Effector memory CD4-positive, alpha-beta T cell (primary cell): ENCODE measurements around the gene GALNT18.

Experiments used
- DNase-seq, 3 donors: peaks; one replicate each; pipeline ENCODE4 v3.0.0-alpha.2; 2020
- H3K27ac ChIP-seq: 2 replicates; pipeline ENCODE4 v1.7.0; 2013; ENCODE audit warnings: mild to moderate bottlenecking, low read length, moderate library complexity; ENCODE audit not compliant: insufficient read depth, poor library complexity, severe bottlenecking
- H3K27me3 ChIP-seq: replicated peaks from 2 replicates; pipeline ENCODE4 v1.7.0; 2013; ENCODE audit warnings: mild to moderate bottlenecking, low read length; ENCODE audit not compliant: insufficient read depth, control insufficient read depth, poor library complexity, severe bottlenecking
- H3K36me3 ChIP-seq: 2 replicates; pipeline ENCODE4 v1.7.0; 2013; ENCODE audit warnings: mild to moderate bottlenecking, low read length, moderate library complexity; ENCODE audit not compliant: control insufficient read depth, insufficient read depth
- H3K4me1 ChIP-seq: 2 replicates; pipeline ENCODE4 v1.7.0; 2013; ENCODE audit warnings: low read length, mild to moderate bottlenecking; ENCODE audit not compliant: control insufficient read depth, insufficient read depth, poor library complexity, severe bottlenecking
- H3K4me3 ChIP-seq: 2 replicates; pipeline ENCODE4 v1.7.0; 2013; ENCODE audit warnings: low read length, low read depth, mild to moderate bottlenecking; ENCODE audit not compliant: insufficient read depth, poor library complexity, severe bottlenecking
- H3K9me3 ChIP-seq: 2 replicates; pipeline ENCODE4 v1.7.0; 2013; ENCODE audit warnings: mild to moderate bottlenecking, low read length, moderate library complexity; ENCODE audit not compliant: control insufficient read depth

Gene GALNT18

DNA sequence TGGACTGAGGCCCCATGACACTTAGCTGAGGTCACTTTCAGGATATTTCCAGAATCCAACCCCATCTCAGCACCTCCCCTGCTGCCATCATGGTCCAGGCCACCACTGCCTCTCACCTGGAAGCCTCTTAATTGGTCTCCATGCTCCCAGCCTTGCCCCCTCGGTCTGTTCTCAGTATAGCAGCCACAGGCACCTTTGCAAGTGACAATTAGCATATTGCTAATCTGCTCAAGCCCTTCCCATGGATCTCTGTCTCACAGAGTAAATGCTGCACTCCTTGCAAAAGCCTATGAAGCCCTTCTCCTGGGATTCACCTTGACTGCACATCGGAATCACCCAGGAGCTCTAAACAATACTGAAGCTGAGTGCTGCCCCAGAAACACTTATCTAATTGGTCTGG is 175.2 kb downstream of the GALNT18 start:
- H3K4me3 ChIP-seq: no peak overlapping the region
- H3K27ac ChIP-seq: no peak overlapping the region
- no peaks in the 10 kb centered on the region for H3K9me3 ChIP-seq
- no peaks in the 10 kb centered on the region for H3K27me3 ChIP-seq
- no peak for DNase-seq
- no peaks in the 10 kb centered on the region for H3K4me1 ChIP-seq
- no peaks in the 10 kb centered on the region for H3K36me3 ChIP-seq

DNA sequence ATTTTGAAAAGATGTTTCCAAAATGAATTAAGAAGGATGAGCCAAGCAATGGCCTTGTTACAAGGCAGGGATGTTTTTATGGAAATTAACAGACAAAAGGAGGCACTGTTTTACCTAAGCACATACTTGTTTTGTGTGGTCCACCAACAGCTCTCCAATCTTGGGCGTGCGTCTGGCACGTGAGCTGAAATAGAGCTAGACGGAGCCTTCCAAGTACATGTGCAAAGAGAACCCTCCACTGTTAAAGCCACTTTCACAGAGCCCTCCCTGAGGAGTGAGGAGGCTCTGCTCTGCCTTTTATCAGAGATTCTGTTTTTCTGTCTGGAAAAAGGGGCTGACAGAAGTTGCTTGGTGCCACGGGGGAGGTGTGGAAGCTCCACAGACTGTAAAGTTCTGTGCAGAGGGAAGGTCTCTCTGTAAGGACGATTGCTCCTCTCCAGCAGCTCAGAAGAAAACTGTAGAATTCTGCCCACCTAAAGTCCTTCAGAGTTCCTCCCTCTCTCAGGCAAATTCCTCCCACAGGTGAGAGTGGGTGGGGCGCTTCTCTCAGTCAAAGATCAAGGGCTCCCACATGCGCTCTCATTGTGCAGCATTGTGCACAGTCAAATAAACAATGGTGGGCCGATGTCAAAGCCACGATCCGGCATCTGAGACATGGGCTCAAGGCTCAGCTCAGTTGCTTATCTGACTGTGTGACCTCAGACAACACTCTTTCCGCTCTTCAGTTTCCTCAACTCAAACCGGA is 176.2 kb downstream of the GALNT18 start:
- Histone ChIP-seq H3K27ac (no peak overlapping the region), H3K4me3 (no peak overlapping the region), H3K36me3 (no peaks in the 10 kb centered on the region), H3K4me1 (no peaks in the 10 kb centered on the region), H3K27me3 (no peaks in the 10 kb centered on the region), H3K9me3 (no peaks in the 10 kb centered on the region)
- DNase-seq: no peak

DNA sequence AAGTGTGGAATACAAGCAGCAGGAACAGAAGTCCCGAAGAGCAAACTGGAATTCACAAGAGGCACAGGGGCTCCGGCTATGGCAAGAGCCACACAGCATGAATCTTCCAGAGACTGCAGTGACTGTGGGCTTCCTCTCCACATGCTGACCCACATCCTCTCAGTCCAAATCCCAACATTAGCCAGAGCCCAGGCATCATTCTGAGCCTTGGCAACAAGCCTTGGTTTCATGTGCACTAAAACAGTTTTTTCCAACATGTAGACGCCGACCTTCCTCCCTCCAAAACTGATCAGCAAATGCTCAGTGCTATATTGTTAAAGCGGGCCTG is 177.0 kb downstream of the GALNT18 start:
- H3K4me3 ChIP-seq: no peak overlapping the region
- H3K9me3 ChIP-seq: no peaks in the 10 kb centered on the region
- H3K4me1 ChIP-seq: no peaks in the 10 kb centered on the region
- H3K36me3 ChIP-seq: no peaks in the 10 kb centered on the region
- H3K27ac ChIP-seq: no peak overlapping the region
- no peak for DNase-seq
- H3K27me3 ChIP-seq: no peaks in the 10 kb centered on the region

DNA sequence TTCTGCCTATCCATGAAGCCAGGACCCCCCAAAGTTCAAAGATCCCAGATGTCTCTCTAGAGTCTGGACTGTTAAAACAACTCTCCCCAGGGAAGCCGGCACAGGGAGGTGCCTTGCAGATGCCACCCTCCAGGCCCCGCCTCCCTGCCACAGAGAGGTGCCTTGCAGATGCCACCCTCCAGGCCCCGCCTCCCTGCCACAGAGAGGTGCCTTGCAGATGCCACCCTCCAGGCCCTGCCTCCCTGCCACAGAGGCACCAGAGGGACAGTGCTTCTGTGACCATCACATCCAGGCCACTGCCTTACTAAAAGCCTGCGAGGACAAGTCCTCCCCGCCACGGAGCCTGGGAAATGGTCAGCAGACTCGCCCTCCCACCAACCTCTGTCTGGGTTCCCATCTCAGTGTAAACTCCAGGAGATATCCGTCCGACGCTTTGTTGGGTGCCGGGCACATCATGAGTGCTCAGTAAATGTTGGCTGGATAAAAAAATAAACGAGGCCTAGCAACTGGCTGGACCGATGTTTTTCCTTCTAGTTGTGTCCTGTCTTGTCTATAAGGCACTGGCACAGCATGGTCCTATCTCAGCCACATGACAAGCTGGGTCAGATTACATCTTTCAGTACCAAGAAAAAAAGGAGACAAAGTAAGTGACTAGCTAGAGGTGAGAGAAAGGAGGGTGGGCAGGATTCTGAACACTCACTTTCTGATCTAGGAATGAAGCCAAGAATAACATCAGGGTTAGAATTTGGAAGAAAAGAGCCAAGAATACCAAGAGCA is 177.6 kb downstream of the GALNT18 start:
- Histone ChIP-seq H3K27me3 (no peaks in the 10 kb centered on the region), H3K36me3 (no peaks in the 10 kb centered on the region), H3K9me3 (no peaks in the 10 kb centered on the region), H3K27ac (no peak overlapping the region), H3K4me1 (no peaks in the 10 kb centered on the region), H3K4me3 (no peak overlapping the region)
- DNase-seq: no peak

DNA sequence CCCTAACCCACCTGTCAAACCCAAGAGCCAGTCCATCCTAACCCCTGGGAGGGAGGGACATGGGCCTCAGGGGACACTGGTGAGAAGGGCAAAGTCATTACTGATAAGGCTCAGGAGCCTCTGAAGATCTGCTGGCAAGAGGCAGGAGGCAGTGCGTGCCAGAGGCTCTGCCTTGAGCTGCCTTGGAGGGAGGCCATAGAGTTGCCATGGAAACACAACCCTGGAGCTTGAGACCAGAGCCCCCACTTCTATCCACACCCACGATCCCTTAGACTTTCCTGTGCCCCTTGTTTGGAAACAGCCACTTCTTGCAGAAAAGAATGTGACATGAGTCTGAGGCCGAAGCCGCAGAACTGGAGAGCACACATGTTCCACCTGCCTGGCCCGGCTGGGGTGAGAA is 179.0 kb downstream of the GALNT18 start:
- no peak overlapping the region for H3K27ac ChIP-seq
- H3K36me3 ChIP-seq: no peaks in the 10 kb centered on the region
- H3K4me3 ChIP-seq: no peak overlapping the region

DNA sequence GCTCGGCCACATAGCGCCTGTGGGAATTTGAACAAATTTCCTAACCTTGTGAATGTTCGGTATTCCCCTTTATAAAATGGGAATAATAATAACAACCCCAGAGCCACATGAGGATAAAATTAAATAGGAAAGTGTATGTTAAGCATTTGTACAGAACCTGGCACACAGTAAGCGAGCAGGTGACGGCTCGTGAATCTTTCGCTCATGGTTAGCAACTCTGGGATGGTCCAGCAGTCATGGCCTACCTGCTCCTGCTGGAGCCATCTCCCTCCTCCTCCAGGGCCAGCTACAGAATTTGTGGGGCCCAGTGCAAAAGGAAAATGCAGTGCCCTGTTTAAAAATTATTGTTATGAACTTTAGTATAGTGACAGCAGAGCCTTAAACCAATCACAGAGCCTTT is 180.3 kb downstream of the GALNT18 start:
- Histone ChIP-seq H3K4me1 (no peaks in the 10 kb centered on the region), H3K4me3 (no peak overlapping the region)

More for the DNA sequence above, 179.0 kb downstream of the GALNT18 start:
- no peaks in the 10 kb centered on the region for H3K9me3 ChIP-seq
- no peaks in the 10 kb centered on the region for H3K27me3 ChIP-seq
- H3K4me1 ChIP-seq: no peaks in the 10 kb centered on the region
- no peak for DNase-seq

DNA sequence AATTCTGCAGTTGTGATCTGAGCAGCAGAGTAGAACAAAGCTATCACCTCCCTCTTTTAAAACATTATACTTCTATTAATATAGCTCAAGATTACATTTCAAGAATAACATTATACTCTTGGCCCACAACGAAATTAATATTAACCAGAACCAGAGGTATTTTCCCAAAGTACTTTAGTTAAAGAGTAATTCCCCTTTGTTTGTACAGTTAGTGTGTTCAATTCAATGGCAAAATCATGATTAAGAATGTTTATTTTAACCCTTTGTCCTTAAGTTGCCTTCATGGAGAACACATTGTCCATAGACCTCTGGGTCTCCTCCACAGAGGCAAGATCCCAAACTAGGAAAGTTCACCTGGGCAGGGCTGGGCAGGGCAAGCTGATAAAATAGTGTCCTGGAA is 180.7 kb downstream of the GALNT18 start:
- DNase-seq: no peak
- H3K4me1 ChIP-seq: no peaks in the 10 kb centered on the region
- no peaks in the 10 kb centered on the region for H3K36me3 ChIP-seq
- no peak overlapping the region for H3K4me3 ChIP-seq
- no peaks in the 10 kb centered on the region for H3K9me3 ChIP-seq
- no peaks in the 10 kb centered on the region for H3K27me3 ChIP-seq
- no peak overlapping the region for H3K27ac ChIP-seq

More for the DNA sequence above, 180.3 kb downstream of the GALNT18 start:
- H3K9me3 ChIP-seq: no peaks in the 10 kb centered on the region
- H3K27ac ChIP-seq: no peak overlapping the region
- no peak for DNase-seq
- no peaks in the 10 kb centered on the region for H3K27me3 ChIP-seq
- H3K36me3 ChIP-seq: no peaks in the 10 kb centered on the region

DNA sequence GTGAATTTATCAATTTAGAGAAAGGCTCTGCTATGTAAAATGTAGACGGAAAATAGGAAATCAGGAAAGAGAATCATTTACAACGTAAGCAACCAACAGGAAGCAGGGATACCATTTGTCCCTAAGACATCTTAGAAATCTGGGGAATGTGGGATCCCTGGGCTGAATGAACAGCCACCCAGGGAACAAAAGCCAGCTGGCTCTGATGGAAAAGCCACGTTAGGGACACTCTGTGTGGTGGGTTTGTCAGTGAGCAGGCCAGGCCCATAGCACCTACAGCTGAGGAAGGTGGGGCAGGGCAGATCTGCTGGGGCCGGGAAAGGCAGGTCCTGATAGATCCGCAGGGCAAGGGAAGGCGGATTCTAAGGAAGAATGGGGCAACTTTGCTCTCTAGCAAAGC is 181.7 kb downstream of the GALNT18 start:
- H3K9me3 ChIP-seq: no peaks in the 10 kb centered on the region
- no peak overlapping the region for H3K27ac ChIP-seq
- no peak overlapping the region for H3K4me3 ChIP-seq

DNA sequence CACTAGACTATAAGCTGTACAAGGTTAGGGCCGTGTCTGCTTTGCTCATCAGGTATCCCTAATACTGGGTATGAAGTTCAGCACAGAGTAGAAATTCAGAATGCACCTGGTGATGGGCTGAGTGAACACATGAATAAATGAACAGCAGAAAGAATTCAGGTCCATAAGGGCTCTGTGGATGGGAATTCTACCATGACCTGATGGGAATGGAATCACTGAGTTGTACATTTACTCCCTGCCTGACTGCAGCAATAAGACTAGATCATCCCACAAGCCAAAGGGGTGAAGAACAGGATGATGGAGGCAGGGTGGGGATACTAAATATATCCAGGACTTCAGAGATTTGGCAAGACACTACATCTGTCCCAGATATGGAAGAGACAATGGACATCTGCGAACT is 182.2 kb downstream of the GALNT18 start:
- H3K9me3 ChIP-seq: no peaks in the 10 kb centered on the region
- H3K4me3 ChIP-seq: no peak overlapping the region
- H3K4me1 ChIP-seq: no peaks in the 10 kb centered on the region
- H3K27ac ChIP-seq: no peak overlapping the region
- no peaks in the 10 kb centered on the region for H3K36me3 ChIP-seq
- DNase-seq: no peak
- H3K27me3 ChIP-seq: no peaks in the 10 kb centered on the region

More for the DNA sequence above, 181.7 kb downstream of the GALNT18 start:
- DNase-seq: no peak
- H3K4me1 ChIP-seq: no peaks in the 10 kb centered on the region
- no peaks in the 10 kb centered on the region for H3K27me3 ChIP-seq
- H3K36me3 ChIP-seq: no peaks in the 10 kb centered on the region

DNA sequence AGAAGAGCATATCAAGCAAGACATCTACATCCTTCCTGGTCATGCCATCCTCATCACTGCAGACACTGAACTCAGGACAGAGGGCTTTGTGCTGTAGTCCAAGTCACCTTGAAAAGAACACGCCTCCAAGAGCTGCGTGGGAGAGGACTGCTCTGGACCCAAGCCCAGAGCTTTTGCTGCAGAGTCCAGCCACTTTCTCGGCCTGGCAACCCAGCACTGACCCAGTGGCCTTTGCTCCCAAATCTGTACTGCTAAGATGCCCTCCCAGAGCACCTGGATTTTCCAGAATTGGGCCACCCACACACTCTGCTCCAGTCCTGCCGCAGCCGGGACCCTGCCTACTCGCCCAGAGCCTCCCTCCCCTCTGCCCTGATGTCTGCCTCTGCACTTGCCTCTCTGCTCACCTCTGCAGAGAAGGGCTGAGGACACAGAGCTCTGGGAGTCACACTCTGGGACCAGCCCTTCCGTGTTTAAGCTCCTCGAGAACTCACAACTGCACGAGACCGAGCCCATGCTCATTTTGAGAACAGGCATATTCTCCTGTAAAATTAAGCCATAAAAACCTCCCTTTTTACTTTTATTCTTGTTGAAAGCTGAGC is 185.0 kb downstream of the GALNT18 start:
- Histone ChIP-seq H3K4me1 (no peaks in the 10 kb centered on the region), H3K27ac (no peak overlapping the region), H3K27me3 (no peaks in the 10 kb centered on the region), H3K4me3 (no peak overlapping the region), H3K9me3 (no peaks in the 10 kb centered on the region), H3K36me3 (no peaks in the 10 kb centered on the region)
- no peak for DNase-seq
